GM19468 (cell line): ENCODE data around the gene SAFB2.

Experiments
- ATAC-seq: cut with Tn5 transposase; IDR thresholded peaks from one replicate; pipeline ENCODE4 v1.9.1; 2021; ENCODE audit warnings: mild to moderate bottlenecking, moderate library complexity, moderate number of reproducible peaks; ENCODE audit not compliant: unreplicated experiment; ENCODE audit errors: extremely low read depth

SAFB2 gene

DNA sequence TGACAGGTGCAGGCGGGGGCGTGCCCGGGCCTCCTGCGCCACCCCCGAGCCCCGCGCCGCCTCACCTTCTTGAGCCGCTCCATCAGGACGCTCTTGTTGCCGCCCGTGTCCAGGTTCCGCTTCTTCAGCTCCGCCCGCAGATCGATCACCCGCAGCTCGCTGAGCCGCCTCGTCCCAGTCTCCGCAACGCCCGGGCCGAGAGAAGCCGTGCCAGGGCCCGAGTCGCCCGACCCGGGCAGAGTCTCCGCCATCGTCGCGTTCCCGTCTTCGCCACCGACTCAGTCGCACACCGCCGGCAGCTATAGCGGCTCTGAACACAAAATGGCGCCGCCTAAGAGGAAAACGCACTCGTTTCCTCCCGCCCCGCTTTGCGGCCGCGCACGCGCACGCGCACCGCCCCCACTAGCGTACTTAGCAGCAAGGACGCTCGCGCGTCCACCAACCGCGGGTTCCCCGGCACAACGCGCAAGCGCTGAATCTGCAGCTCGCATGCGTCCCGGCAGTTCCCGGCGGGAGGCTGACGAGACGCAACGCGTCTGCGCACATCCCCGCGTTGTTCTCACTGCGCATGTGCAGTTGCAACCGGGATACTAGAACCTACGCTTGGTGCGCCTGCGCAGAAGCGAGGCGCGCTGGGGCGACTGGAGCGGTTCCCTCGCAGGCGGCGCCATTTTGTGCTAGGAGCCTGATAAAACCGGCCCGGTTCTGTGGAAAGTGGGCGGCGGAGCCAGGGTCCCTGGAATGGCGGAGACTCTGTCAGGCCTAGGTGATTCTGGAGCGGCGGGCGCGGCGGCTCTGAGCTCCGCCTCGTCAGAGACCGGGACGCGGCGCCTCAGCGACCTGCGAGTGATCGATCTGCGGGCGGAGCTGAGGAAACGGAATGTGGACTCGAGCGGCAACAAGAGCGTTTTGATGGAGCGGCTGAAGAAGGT is at the start of gene SAFB2, which contains the start of gene SAFB:
SAFB2 (minus strand) TSS at position 312 of the 932 bp plus-strand sequence; CDS start at position 251, 61 bp downstream.
SAFB (plus strand) TSS at position 619 of the 932 bp plus-strand sequence; CDS start at position 742, 123 bp downstream.
- ATAC-seq, result peak; percentile 96

DNA sequence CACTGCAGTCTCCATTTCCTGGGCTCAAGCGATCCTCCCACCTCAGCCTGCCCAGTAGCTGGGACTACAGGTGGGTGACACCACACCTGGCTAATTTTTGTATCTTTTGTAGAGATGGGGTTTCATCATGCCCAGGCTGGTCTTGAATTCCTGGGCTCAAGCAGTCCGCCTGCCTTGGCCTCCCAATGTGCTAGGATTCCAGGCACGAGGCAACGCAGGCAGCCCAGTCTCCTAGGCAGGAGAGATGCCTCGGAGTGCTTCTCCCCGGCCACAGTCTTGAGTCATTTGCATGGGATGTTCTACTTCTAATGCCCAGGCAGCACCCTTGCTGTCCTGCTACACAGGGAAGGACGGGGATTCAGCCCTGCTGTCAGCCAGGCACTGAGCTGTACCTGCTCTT is 49.0 kb upstream of the SAFB2 start:
- no peak for ATAC-seq

DNA sequence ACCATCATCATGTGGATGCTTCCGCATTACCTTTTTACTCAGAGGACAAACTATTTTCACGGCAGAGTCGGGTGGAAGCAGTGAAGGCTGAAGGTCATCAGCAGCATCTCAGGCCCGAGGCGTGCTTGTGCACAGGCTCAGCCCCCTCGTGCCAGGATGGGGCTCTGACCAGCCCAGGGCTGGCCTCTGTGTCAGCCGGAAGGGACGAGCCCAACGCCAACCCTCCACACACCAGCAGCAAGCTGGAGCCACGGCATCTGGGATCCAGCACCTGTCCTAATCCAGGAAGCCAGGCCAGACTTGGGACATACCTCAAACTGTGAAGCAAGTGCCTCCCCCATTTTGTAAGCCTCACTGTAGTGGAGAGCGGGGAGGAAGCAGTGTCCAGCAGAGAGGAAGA is 46.6 kb upstream of the SAFB2 start:
- no peak for ATAC-seq

DNA sequence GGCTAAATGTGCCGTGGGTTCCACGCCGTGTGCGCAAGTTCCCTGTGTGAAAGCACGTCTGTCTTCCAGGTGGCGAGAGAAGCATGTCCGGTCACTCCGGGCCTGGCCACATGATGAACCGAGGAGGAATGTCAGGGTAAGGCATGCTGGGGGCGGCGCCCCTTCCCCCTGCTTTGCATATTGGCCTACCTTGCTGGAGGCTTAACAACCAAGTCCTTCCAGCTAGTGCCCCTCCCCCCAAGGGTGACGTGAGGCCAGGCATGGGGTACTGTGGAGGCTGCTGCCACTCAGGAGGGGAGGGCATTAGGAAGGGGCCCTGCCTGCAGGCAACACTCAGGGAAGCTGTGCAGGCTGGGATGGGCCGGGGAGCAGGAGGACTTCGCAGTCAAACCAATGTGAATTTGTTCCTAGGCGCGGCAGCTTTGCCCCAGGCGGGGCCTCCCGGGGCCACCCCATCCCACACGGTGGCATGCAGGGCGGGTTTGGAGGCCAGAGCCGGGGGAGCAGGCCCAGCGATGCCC is 45.2 kb upstream of the SAFB2 start:
- no peak for ATAC-seq

DNA sequence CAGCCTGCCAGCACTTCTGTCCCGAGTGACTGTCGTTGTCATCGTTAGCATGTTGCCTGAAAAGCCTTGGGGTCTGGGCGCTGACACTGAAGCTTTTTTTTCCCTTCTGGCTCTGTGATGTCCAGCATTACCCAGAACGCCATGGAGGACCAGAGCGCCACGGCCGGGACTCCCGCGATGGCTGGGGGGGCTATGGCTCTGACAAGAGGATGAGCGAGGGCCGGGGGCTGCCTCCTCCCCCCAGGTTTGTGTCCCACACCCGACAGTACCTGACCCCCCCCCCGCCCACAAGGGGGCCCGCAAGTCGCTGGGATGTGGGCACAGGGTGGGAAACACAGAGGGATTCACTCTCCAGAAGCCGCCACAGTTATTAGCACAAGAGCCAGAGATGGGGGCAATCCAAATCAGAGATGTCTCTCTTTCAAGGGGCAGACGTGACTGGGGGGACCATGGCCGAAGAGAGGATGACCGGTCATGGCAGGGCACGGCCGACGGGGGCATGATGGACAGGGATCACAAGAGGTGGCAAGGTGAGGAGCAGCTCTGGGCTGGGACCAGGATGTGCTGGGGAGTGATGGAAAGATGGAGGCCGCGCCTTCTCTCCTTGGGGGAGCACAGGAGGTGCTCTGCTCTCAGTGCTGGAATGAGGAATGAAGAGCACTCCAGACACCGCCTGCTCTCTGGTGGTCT is 44.5 kb upstream of the SAFB2 start:
- ATAC-seq, result no peak

DNA sequence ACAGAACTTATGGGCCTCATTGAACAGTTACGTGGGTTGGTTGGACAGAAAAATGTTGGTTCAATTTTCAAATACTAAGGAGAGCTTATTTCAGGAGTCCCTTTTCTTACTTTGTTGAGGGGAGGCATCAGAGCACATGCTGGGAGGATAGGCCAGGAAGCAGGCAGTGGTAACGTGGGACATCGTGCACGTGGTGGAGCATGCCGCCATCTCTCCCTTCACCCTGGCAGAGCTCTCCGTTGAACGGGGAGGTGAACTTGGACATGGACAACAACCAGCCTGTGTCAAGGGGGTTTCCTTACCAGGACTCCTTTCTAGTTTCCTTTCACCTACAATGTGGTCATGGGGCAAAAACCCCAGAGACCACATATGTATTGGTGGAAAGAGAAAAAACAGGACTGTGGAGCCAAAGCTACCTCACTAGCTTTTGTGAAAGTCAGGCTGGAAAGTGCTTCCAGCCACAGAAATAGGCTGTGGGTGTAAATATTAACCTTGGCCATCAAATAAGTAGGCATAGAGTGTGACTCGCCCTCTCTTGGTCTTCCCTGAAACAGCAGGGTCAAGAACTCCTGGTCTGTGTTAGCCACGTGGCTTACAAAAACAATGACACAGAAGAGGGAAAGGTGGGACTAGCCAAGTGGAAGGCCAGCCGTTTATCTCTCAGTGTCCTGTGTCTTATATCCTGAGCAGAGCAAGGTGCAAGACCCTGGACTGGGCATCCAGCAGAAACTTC is 43.4 kb upstream of the SAFB2 start:
- ATAC-seq, result no peak

DNA sequence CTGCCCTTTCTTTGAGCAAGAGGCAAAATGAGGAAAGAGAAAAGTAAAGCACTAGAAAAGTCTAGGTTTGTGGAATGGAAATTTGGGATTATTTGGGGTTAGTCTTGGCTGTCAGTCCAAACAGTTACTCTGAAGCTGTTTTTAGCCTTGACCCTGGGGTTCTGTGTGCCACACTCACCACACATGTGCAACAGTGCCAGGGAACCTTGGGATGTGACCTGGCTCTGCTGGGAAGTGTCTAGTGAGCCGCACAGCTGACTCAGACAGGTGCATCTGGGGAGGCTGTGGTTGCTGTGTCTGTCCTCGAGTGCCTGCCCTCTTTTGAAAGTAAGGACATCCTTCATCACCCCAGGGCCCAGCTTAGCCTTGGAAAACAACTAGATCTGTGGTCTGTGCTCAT is 41.9 kb upstream of the SAFB2 start:
- ATAC-seq, result no peak

DNA sequence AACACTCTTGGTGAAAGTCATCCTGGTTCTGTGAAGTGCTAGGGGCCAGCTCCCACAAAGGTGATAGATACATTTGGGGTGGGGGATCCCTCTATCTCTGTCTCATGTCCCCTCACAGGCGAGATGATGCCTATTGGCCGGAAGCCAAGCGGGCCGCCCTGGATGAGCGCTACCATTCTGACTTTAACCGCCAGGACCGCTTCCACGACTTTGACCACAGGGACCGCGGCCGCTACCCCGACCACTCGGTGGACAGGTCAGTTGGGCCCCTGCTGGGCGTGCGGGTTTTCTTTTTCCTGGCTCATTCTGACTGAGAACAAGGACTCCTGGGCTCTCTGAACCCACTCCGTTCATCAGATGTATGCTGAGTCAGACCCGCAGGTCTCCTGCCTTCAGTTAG is 41.3 kb upstream of the SAFB2 start:
- no peak for ATAC-seq

DNA sequence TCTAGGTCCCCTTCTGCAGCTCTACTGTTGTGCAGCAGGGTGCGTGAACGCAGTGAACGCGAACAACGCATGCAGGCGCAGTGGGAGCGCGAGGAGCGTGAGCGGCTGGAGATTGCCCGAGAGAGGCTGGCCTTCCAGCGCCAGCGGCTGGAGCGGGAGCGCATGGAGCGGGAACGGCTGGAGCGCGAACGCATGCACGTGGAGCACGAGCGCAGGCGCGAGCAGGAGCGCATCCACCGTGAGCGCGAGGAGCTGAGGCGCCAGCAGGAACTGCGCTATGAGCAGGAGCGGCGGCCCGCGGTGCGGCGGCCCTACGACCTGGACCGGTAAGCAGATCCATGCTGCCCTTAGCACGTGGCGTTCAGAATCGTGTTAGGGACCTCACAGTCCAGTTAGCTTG is 38.9 kb upstream of the SAFB2 start:
- no peak for ATAC-seq

DNA sequence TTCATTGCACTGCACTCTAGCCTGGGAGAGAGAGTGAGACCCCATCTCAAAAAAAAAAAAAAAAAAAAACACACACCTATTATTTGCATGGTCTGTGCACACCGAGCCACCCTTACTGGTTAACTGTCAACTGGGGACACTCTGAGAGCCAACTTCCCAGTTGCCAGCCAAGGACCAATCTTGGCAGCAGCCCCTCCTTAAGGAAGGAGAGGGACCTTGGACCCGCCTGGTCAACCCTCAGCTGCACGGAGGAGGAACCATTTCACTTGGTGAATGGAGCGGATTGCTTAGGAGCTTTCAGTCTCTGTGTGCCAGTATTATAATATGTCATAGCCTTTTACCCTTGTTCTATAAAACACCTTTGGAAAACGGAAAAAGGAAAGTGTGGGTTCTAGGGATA is 32.8 kb upstream of the SAFB2 start:
- ATAC-seq, result no peak

DNA sequence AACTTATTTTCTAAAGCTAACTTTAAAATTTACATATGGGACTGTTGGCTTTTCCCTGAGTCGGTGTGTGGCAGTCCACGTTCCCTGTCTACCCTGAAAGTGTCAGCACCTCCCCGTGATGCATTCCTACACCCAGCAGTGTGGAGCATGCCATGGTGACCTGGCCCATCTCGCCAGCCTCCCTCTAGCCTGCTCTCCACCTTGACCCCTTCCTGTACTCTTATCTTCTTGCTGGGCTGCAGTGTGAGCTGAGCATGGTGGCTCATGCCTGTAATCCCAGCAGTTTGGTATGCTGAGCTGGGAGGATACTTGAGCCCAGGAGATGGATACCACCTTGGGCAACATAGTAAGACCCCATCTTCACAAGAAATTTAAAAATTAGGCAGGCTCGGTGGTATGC is 32.4 kb upstream of the SAFB2 start:
- no peak for ATAC-seq

DNA sequence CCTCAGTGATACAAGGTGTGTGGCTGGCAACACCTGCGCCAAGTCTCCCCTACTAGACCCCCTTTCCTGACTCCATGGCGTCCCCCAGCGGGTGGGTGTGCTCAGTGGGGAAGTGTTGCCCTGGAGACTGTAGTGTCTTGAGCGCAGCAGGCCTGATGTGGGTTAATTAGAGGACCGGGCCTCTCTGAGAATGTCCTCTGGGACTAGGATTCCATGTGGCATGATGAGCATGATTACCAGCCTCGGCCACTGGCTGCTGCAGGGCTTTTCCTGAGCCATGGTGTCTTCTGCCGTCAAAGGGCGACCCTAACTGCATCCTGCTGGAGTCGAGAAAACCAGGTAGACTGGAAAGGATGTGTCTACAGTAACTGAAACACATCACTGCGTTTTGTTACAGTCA is 29.7 kb upstream of the SAFB2 start:
- no peak for ATAC-seq

DNA sequence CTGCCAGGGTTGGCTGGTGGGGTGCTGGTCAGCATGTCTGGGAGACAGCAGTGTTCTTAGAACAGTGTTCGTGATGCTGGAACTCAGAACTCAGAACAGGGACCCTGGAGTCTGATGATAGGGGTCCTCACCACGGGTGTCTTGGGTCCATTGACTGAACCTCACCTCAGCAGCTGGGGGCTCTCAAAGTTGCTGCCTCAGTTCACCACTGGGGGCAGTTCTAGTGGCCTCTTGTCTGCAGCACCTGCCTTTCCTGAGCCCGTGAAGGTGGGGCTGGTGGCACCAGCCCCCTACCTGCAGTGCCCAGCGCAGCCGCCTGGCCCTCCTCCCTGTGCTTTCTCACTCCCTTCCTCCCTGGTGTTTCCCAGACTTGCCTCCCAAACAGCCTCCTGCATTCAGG is 28.8 kb upstream of the SAFB2 start:
- no peak for ATAC-seq

DNA sequence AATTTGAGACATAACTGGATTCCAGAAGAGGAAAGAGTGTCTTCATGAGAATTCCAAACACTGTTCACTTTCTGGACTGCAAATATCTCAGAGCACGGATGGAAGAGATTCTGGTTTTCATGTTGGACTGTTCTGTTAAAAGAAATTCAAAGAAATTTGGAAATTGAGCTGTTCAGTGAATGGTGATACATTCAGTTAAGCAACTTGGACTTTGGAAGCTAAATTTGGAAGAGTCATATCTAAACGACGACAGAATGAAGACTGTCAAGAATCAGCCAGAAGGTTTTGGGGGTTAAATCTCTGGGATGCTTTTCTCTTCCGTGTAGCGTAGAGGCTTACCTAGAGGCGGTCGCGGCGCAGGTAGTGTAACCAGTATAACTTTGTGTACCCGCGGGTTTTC is 25.9 kb upstream of the SAFB2 start:
- ATAC-seq, result no peak

DNA sequence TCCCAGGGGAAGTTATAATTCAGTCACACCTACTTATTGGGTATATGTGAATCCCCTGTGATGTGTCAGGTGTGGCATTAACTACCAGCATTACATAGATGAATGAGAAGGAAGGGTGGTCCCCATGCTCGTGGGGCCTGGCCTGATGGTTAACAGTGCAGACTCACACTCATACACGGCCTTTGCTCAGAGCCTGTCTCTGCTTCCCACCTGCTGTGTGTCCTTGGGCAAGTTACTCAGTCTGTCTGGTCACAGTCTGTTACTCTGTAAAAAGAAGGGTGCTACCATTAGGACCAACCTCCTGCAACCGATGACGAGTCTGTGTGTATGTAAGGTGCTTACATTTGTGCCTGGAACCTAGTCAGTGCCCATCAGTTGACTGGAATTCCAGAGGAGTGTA is 24.1 kb upstream of the SAFB2 start:
- ATAC-seq, result no peak

DNA sequence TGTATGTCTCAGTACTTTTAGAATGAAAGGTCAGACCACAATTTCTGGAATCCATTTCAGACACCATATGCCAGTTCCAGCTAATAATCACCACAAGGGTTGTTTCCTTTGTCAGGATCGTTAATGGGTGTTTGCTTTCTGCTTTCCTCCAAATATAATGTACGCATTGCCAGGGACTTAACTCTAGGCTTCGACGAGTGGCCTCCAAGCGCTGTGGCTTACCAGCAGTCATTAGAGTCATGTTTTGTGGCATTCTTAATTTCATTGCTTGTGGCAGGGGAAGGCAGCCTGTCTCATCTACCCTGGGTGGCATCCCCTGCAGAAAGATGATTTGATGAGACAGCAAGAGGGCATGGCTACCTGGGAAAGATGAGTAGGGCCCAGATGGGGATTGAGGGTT is 22.8 kb upstream of the SAFB2 start:
- no peak for ATAC-seq

DNA sequence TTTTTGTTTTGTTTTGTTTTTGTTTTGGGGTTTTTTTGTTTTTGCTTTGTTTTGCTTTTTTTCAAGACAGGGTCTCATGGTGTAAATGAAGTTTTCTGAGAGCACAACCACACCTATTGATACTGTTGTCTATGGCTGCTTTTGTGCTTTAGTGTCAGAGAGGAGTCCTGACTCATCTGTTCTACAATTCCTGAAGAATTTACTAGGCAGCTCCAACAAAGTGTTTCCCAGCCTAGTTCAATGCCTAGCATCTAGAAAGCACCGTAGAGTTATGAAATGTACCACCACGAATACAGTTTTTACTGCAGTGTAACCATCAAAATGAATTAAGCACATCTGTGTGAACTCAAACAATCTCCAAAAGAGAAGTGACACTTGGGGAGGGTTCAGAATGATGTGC is 21.5 kb upstream of the SAFB2 start:
- ATAC-seq, result no peak

DNA sequence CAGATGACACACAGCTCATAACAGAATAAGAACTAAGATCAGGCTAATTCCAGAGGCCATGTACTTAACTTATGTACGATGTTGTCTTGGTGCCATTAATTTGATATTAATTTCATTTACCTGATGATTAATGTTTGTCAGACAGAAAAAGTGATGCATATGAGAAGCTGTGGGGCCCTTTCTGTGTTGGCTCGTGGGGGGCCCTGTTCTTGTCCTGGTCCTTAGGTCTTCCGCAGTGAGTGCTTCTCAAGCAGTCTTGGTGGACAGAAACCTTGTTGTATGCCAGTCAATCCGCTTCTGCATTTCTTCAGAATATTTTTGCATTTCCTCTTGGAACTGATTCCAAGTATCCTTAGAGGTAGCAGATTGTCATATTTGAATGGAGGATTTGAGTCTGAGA is 20.5 kb upstream of the SAFB2 start:
- ATAC-seq, result no peak

DNA sequence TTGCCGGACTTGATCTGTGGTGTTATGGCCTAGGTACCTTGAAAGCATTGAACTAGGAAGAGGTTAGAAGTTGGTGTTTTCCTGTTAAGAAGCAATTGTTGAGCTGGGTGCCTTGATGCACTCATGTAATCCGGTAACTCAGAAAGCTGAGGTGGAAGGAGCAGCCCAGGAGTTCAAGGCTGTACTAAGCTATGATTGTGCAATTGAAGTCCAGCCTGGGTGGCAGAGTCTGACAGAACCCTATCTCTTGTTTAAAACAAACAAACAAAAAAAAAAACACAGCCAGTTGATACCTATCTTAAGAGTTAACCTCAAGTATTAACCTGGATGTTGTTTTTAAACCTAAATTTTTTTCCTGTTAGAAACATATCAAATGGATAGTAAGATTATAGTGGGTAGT is 19.6 kb upstream of the SAFB2 start:
- no peak for ATAC-seq

DNA sequence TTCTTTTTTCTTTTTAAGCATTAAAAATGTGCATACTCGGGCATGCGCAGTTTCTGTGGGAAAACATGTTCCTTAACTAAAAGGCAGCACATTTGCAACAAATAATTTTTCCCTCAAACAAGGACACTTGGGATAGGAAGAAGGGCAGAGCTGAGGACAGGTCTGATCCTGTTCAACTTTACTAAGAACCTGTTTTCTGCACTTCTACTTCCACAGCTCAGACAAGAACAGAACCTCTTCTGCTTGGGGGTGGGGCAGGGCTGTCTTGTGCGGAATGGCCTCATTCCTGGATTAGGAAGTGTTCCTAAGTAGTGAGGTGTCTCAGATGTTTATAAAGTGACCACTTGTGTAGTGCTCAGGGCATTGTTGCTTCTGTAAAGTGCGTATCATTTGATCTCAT is 18.6 kb upstream of the SAFB2 start:
- ATAC-seq, result no peak

DNA sequence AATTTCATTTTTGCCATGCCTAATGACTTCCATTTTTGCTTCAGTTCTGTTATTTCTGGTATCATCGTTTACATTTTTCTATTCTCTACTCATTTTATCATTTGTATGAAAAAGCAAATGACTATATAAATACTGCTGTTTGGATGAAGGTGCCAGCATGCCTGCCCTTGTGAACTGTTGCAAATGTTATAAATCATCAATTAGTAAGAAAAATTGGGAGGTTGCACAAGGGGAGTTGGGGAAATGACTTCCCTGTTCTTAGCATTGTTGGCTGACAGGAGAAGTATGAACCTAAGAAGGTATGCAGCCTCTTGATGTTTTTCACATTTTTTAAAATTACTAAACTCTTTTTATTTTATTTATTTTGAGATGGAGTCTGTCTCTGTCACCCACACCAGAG is 15.4 kb upstream of the SAFB2 start:
- ATAC-seq, result no peak
